ENCODE data around the gene RACGAP1.

RACGAP1 gene

GRCh38 chr12:50022903-50023302, 2.4 kb downstream of the RACGAP1 start:
- Histone ChIP-seq H3K36me3 (peaks cover 3% of the 10 kb centered on the region), H3K4me1 (ENCODE audit: control insufficient read depth in 1 of 2, insufficient read depth in 1 of 2, low read depth in 1 of 2, low read length in 1 of 2) (peaks cover 16 to 21% of the 10 kb centered on the region in 2 experiments), H3K27ac (no peak overlapping the region), H3K4me3 (ENCODE audit: low read depth in 1 of 2, low read length in 1 of 2) (no peak overlapping the region), H3K9me3 (no peaks in the 10 kb centered on the region), H3K27me3 (no peaks in the 10 kb centered on the region)
- no peak for TF ChIP-seq CTCF (IDR thresholded peaks at IDR 0.05)

GRCh38 chr12:50021031-50021430, 4.3 kb downstream of the RACGAP1 start:
- H3K27me3 ChIP-seq, result no peaks in the 10 kb centered on the region
- H3K9me3 ChIP-seq, result no peaks in the 10 kb centered on the region
- H3K36me3 ChIP-seq, result no peaks in the 10 kb centered on the region
- H3K27ac ChIP-seq, result no peak overlapping the region
- no peak for TF ChIP-seq CTCF (IDR thresholded peaks at IDR 0.05)
- peaks cover 23 to 24% of the 10 kb centered on the region in 2 experiments for H3K4me1 ChIP-seq (ENCODE audit: control insufficient read depth in 1 of 2, insufficient read depth in 1 of 2, low read depth in 1 of 2, low read length in 1 of 2)
- no peak overlapping the region for H3K4me3 ChIP-seq (ENCODE audit: low read depth in 1 of 2, low read length in 1 of 2)

GRCh38 chr12:50019524-50019923, 5.8 kb downstream of the RACGAP1 start:
- Histone ChIP-seq H3K36me3 (peaks cover 1% of the 10 kb centered on the region), H3K4me1 (ENCODE audit: control insufficient read depth in 1 of 2, insufficient read depth in 1 of 2, low read depth in 1 of 2, low read length in 1 of 2) (peaks cover 11 to 12% of the 10 kb centered on the region in 2 experiments)

GRCh38 chr12:50018968-50019367, 6.3 kb downstream of the RACGAP1 start:
- no peak overlapping the region for H3K27ac ChIP-seq
- H3K36me3 ChIP-seq, result peaks cover 7% of the 10 kb centered on the region
- peaks cover 6 to 8% of the 10 kb centered on the region in 2 experiments for H3K4me1 ChIP-seq (ENCODE audit: control insufficient read depth in 1 of 2, insufficient read depth in 1 of 2, low read depth in 1 of 2, low read length in 1 of 2)
- no peak overlapping the region for H3K4me3 ChIP-seq (ENCODE audit: low read depth in 1 of 2, low read length in 1 of 2)
- no peak for TF ChIP-seq CTCF (IDR thresholded peaks at IDR 0.05)
- H3K9me3 ChIP-seq, result no peaks in the 10 kb centered on the region
- H3K27me3 ChIP-seq, result no peaks in the 10 kb centered on the region

More at GRCh38 chr12:50019524-50019923, 5.8 kb downstream of the RACGAP1 start:
- Histone ChIP-seq H3K4me3 (ENCODE audit: low read depth in 1 of 2, low read length in 1 of 2) (no peak overlapping the region), H3K9me3 (no peaks in the 10 kb centered on the region), H3K27ac (no peak overlapping the region), H3K27me3 (no peaks in the 10 kb centered on the region)
- TF ChIP-seq CTCF (IDR thresholded peaks at IDR 0.05), result no peak

- no peak for TF ChIP-seq CTCF (IDR thresholded peaks at IDR 0.05)
- Histone ChIP-seq H3K36me3 (peaks cover 7% of the 10 kb centered on the region), H3K4me3 (ENCODE audit: low read depth in 1 of 2, low read length in 1 of 2) (no peak overlapping the region), H3K27me3 (no peaks in the 10 kb centered on the region), H3K9me3 (no peaks in the 10 kb centered on the region), H3K4me1 (ENCODE audit: control insufficient read depth in 1 of 2, insufficient read depth in 1 of 2, low read depth in 1 of 2, low read length in 1 of 2) (peaks cover 3 to 8% of the 10 kb centered on the region in 2 experiments), H3K27ac (no peak overlapping the region)
Measured at GRCh38 chr12:50018154-50018553, 7.1 kb downstream of the RACGAP1 start.

- peak overlapping the region; percentile 48 for H3K27ac ChIP-seq
- H3K4me1 ChIP-seq (ENCODE audit: control insufficient read depth in 1 of 2, insufficient read depth in 1 of 2, low read depth in 1 of 2, low read length in 1 of 2), result peaks cover 3 to 8% of the 10 kb centered on the region in 2 experiments
- peaks cover 7% of the 10 kb centered on the region for H3K36me3 ChIP-seq
- no peaks in the 10 kb centered on the region for H3K27me3 ChIP-seq
- H3K4me3 ChIP-seq (ENCODE audit: low read depth in 1 of 2, low read length in 1 of 2), result no peak overlapping the region
- TF ChIP-seq CTCF (IDR thresholded peaks at IDR 0.05), result no peak
- no peaks in the 10 kb centered on the region for H3K9me3 ChIP-seq
Measured at GRCh38 chr12:50017641-50018040, 7.7 kb downstream of the RACGAP1 start.

Data from neutrophil (primary cell).